H9 (cell line): ENCODE data around the gene SH3BP5. TPM values are rescaled to one million over a fixed set of nuclear protein-coding genes. Genes with fewer than 3 reads are reported as not detected.

Source experiments
- DNase-seq: peaks from one replicate; pipeline ENCODE4 v3.0.0-alpha.2; 2017
- H2AFZ ChIP-seq: one replicate; pipeline ENCODE4 v1.6.1; 2013; ENCODE audit warnings: mild to moderate bottlenecking, low read length, control low read depth, moderate library complexity
- H2AK5ac ChIP-seq: 2 replicates; pipeline ENCODE4 v1.6.1; 2013; ENCODE audit warnings: low read length, control low read depth, mixed read lengths; ENCODE audit not compliant: insufficient read length
- H2BK120ac ChIP-seq: one replicate; pipeline ENCODE4 v1.6.1; 2013; ENCODE audit warnings: low read depth, mild to moderate bottlenecking, low read length, control low read depth, inconsistent platforms; ENCODE audit not compliant: poor library complexity, severe bottlenecking
- H2BK12ac ChIP-seq: 2 replicates; pipeline ENCODE4 v1.6.1; 2013; ENCODE audit warnings: low read length, control low read depth, mixed read lengths, low read depth; ENCODE audit not compliant: insufficient read length
- H2BK15ac ChIP-seq: 2 replicates; pipeline ENCODE4 v1.6.1; 2013; ENCODE audit warnings: low read depth, low read length, control low read depth
- H2BK20ac ChIP-seq: one replicate; pipeline ENCODE4 v1.6.1; 2013; ENCODE audit warnings: low read depth, mild to moderate bottlenecking, low read length, control low read depth, inconsistent platforms; ENCODE audit not compliant: poor library complexity, severe bottlenecking
- H2BK5ac ChIP-seq: 2 replicates; pipeline ENCODE4 v1.6.1; 2013; ENCODE audit warnings: low read length, control low read depth, mixed read lengths; ENCODE audit not compliant: insufficient read length
- H3K14ac ChIP-seq: 2 replicates; pipeline ENCODE4 v1.6.1; 2013; ENCODE audit warnings: low read length, control low read depth; ENCODE audit not compliant: insufficient read depth
- H3K18ac ChIP-seq: 2 replicates; pipeline ENCODE4 v1.6.1; 2013; ENCODE audit warnings: low read depth, mild to moderate bottlenecking, mixed read lengths, low read length, control low read depth; ENCODE audit not compliant: insufficient read length
- H3K23ac ChIP-seq: 2 replicates; pipeline ENCODE4 v1.6.1; 2013; ENCODE audit warnings: low read length, control low read depth, mixed read lengths, low read depth; ENCODE audit not compliant: insufficient read length
- H3K23me2 ChIP-seq: 2 replicates; pipeline ENCODE4 v1.6.1; 2013; ENCODE audit warnings: low read depth, mild to moderate bottlenecking, mixed read lengths, low read length, control low read depth; ENCODE audit not compliant: insufficient read length, poor library complexity, severe bottlenecking
- H3K27ac ChIP-seq: 2 replicates; pipeline ENCODE4 v1.5.1; 2013; ENCODE audit warnings: low read length, control low read depth, mixed read lengths, low read depth; ENCODE audit not compliant: insufficient read length
- H3K27me3 ChIP-seq: 2 replicates; pipeline ENCODE4 v1.6.1; 2013; ENCODE audit warnings: low read length, control low read depth, inconsistent platforms; ENCODE audit not compliant: insufficient read depth
- H3K4ac ChIP-seq: 2 replicates; pipeline ENCODE4 v1.6.1; 2013; ENCODE audit warnings: low read depth, mild to moderate bottlenecking, control low read depth, inconsistent platforms, low read length, moderate library complexity
- H3K4me1 ChIP-seq: 2 replicates; pipeline ENCODE4 v1.6.1; 2013; ENCODE audit warnings: low read length, control low read depth, inconsistent platforms; ENCODE audit not compliant: insufficient read depth
- H3K4me2 ChIP-seq: 2 replicates; pipeline ENCODE4 v1.6.1; 2013; ENCODE audit warnings: low read length, control low read depth, mixed read lengths; ENCODE audit not compliant: insufficient read length, insufficient read depth
- H3K56ac ChIP-seq: 2 replicates; pipeline ENCODE4 v1.6.1; 2013; ENCODE audit warnings: low read depth, mild to moderate bottlenecking, mixed read lengths, low read length, control low read depth; ENCODE audit not compliant: insufficient read length
- H3K79me1 ChIP-seq: 2 replicates; pipeline ENCODE4 v1.6.1; 2013; ENCODE audit warnings: low read depth, mild to moderate bottlenecking, moderate library complexity, low read length, control low read depth, inconsistent platforms; ENCODE audit not compliant: insufficient read depth, poor library complexity, severe bottlenecking
- H3K79me2 ChIP-seq: 2 replicates; pipeline ENCODE4 v1.6.1; 2013; ENCODE audit warnings: low read length, control low read depth, inconsistent platforms; ENCODE audit not compliant: insufficient read depth
- H3K9ac ChIP-seq: 2 replicates; pipeline ENCODE4 v1.6.1; 2013; ENCODE audit warnings: low read length, control low read depth, mixed read lengths; ENCODE audit not compliant: insufficient read length; ENCODE audit errors: extremely low read depth
- H3K9me3 ChIP-seq: one replicate; pipeline ENCODE4 v1.6.1; 2013; ENCODE audit warnings: low read depth, low read length, inconsistent platforms; ENCODE audit not compliant: control insufficient read depth
- H3T11ph ChIP-seq: one replicate; pipeline ENCODE4 v1.6.1; 2013; ENCODE audit warnings: mild to moderate bottlenecking, low read length, control low read depth, inconsistent platforms
- H4K20me1 ChIP-seq: one replicate; pipeline ENCODE4 v1.6.1; 2013; ENCODE audit not compliant: control insufficient read depth, insufficient read length, insufficient read depth
- H4K5ac ChIP-seq: 2 replicates; pipeline ENCODE4 v1.6.1; 2013; ENCODE audit warnings: low read depth, mild to moderate bottlenecking, mixed read lengths, low read length, control low read depth; ENCODE audit not compliant: insufficient read length
- H4K8ac ChIP-seq: replicated peaks from 2 replicates; pipeline ENCODE4 v1.6.1; 2013; ENCODE audit warnings: low read length, control low read depth, mixed read lengths, low read depth; ENCODE audit not compliant: insufficient read length
- H4K91ac ChIP-seq: 2 replicates; pipeline ENCODE4 v1.6.1; 2013; ENCODE audit warnings: low read depth, mild to moderate bottlenecking, moderate library complexity, mixed read lengths, low read length, control low read depth; ENCODE audit not compliant: insufficient read length
- H3K27ac Mint-ChIP-seq, 3 experiments: 2 replicates in 2 of 3; 3 replicates in 1 of 3; pipeline ENCODE4 v1.8.0; 2020 to 2021; ENCODE audit warnings: mixed read lengths in 3 of 3, mild to moderate bottlenecking in 1 of 3, moderate library complexity in 1 of 3
- H3K27me3 Mint-ChIP-seq: 2 replicates; pipeline ENCODE4 v1.8.0; 2021; ENCODE audit warnings: low read depth, mild to moderate bottlenecking, moderate library complexity, mixed read lengths
- H3K36me3 Mint-ChIP-seq, 3 experiments: 2 replicates in 2 of 3; 3 replicates in 1 of 3; pipeline ENCODE4 v1.8.0; 2020 to 2021; ENCODE audit warnings: low read depth in 3 of 3, mixed read lengths in 3 of 3; ENCODE audit not compliant: insufficient read depth in 1 of 3
- H3K4me1 Mint-ChIP-seq, 2 experiments: 2 replicates each; pipeline ENCODE4 v1.8.0; 2020; ENCODE audit warnings: mixed read lengths in 2 of 2
- H3K4me3 Mint-ChIP-seq, 2 experiments: 2 replicates in 1 of 2; 3 replicates in 1 of 2; pipeline ENCODE4 v1.8.0; 2020 to 2021; ENCODE audit warnings: mild to moderate bottlenecking in 2 of 2, mixed read lengths in 2 of 2, moderate library complexity in 1 of 2
- H3K9me3 Mint-ChIP-seq, 2 experiments: 2 replicates in 1 of 2; 3 replicates in 1 of 2; pipeline ENCODE4 v1.8.0; 2020; ENCODE audit warnings: mild to moderate bottlenecking in 2 of 2, mixed read lengths in 2 of 2, moderate library complexity in 1 of 2
- WGBS: extraction: QIAGEN DNeasy Blood & Tissue Kit; methylation state at CpG from one replicate; pipeline ENCODE4 v1.1.7; 2013; ENCODE audit warnings: missing lambda C conversion rate, low lambda C conversion rate, mixed read lengths; ENCODE audit not compliant: insufficient read length; ENCODE audit errors: extremely low coverage; 5-methylcytosine and 5-hydroxymethylcytosine counted together
- total RNA-seq: library from RNA; stranded (reverse); gene quantifications from 2 replicates; pipeline ENCODE4 v1.2.1, GENCODE V29; 2021
- TF ChIP-seq, protein P1 (sequence below): fragments of 200-600 bp; sonication (generic); conservative IDR thresholded peaks from 3 replicates; pipeline ENCODE4 v1.8.0; 2021; ENCODE audit warnings: antibody characterized with exemption, mild to moderate bottlenecking

SH3BP5 gene
- total RNA-seq, 1 experiment from 2014 or later: 6.8 TPM

GRCh38 chr3:15288331-15289035, 43.9 kb downstream of the SH3BP5 start:
- H2AFZ ChIP-seq: no peak overlapping the region
- H2BK120ac ChIP-seq: no peak overlapping the region
- H4K91ac ChIP-seq: no peak overlapping the region
- H3K56ac ChIP-seq: no peak overlapping the region
- no peak overlapping the region for H3K14ac ChIP-seq
- TF ChIP-seq, protein P1, sequence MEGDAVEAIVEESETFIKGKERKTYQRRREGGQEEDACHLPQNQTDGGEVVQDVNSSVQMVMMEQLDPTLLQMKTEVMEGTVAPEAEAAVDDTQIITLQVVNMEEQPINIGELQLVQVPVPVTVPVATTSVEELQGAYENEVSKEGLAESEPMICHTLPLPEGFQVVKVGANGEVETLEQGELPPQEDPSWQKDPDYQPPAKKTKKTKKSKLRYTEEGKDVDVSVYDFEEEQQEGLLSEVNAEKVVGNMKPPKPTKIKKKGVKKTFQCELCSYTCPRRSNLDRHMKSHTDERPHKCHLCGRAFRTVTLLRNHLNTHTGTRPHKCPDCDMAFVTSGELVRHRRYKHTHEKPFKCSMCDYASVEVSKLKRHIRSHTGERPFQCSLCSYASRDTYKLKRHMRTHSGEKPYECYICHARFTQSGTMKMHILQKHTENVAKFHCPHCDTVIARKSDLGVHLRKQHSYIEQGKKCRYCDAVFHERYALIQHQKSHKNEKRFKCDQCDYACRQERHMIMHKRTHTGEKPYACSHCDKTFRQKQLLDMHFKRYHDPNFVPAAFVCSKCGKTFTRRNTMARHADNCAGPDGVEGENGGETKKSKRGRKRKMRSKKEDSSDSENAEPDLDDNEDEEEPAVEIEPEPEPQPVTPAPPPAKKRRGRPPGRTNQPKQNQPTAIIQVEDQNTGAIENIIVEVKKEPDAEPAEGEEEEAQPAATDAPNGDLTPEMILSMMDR: no peak
- H3K9me3 ChIP-seq: no peaks in the 10 kb centered on the region
- H3T11ph ChIP-seq: no peak overlapping the region
- H3K27ac ChIP-seq: no peak overlapping the region
- no peak overlapping the region for H2BK12ac ChIP-seq
- no peak overlapping the region for H3K23ac ChIP-seq
- no peaks in the 10 kb centered on the region for H3K9me3 Mint-ChIP-seq
- H3K4ac ChIP-seq: no peak overlapping the region
- H2BK20ac ChIP-seq: no peak overlapping the region
- no peaks in the 10 kb centered on the region; the same call in 1 of the 2 replicates for H3K4me1 ChIP-seq
- no CpG with 5 or more reads among the region's 10 CpGs for WGBS
- H2AK5ac ChIP-seq: no peak overlapping the region
- no peaks in the 10 kb centered on the region for H3K23me2 ChIP-seq
- no peak overlapping the region for H4K5ac ChIP-seq
- H3K4me1 Mint-ChIP-seq: peaks cover 12 to 13% of the 10 kb centered on the region in 2 experiments
- H3K79me2 ChIP-seq: no peaks in the 10 kb centered on the region
- no peak overlapping the region for H2BK15ac ChIP-seq
- H3K18ac ChIP-seq: no peak overlapping the region
- no peak overlapping the region for H3K9ac ChIP-seq
- no peaks in the 10 kb centered on the region for H3K79me1 ChIP-seq
- no peak overlapping the region for H3K4me3 Mint-ChIP-seq
- H4K20me1 ChIP-seq: no peaks in the 10 kb centered on the region
- H3K27me3 Mint-ChIP-seq: no peaks in the 10 kb centered on the region
- no peak for DNase-seq
- no peak overlapping the region for H2BK5ac ChIP-seq
- peak overlapping the region in 1 of 3 experiments; percentile 70; a peak in 1 of 7 replicates for H3K27ac Mint-ChIP-seq
- H3K36me3 Mint-ChIP-seq: no peaks in the 10 kb centered on the region
- H4K8ac ChIP-seq: no peak overlapping the region
- H3K4me2 ChIP-seq: no peak overlapping the region
- H3K27me3 ChIP-seq: no peaks in the 10 kb centered on the region
